K562 (cell line): ENCODE data around the gene PPP1R36. TPM values are rescaled to one million over a fixed set of nuclear protein-coding genes. Genes with fewer than 3 reads are reported as not detected.
A peak's percentile ranks its signal among the peaks of the same experiment; 100 is the strongest.

ENCODE experiments used
- ATAC-seq: fragments of 200-7000 bp; cut with Tn5 transposase; 3 replicates; pipeline ENCODE4 v1.9.1; 2020; ENCODE audit warnings: moderate library complexity
- BruUV-seq: library from RNA; stranded (reverse); fragments of 400-500 nt; replicated peaks from 2 replicates; lab custom pipeline; 2021; lab: Mats Ljungman, UMichigan
- CTCF ChIA-PET: fragments of 300-600 bp; formaldehyde crosslinking; extraction: SDS; loops from one replicate; lab custom pipeline; 2021; ENCODE audit warnings: low intra/inter-chr PET ratio; lab: Yijun Ruan, JAX
- POLR2A ChIA-PET: fragments of 300-600, 350-650 bp; sonication (Branson Sonifier 250); formaldehyde crosslinking; extraction: SDS; loops from one replicate; lab custom pipeline; 2021; ENCODE audit warnings: antibody characterized with exemption, inconsistent platforms; lab: Yijun Ruan, JAX
- DNase-seq, 4 experiments: peaks; one replicate each; pipeline versions ENCODE4 v3.0.0 to v3.0.0-alpha.2; 2011 to 2018; ENCODE audit warnings: low spot score in 3 of 4, mixed read lengths in 3 of 4; ENCODE audit errors: extremely low read depth in 1 of 4
- FAIRE-seq: peaks from 2 replicates; lab custom pipeline; 2011; peaks lifted over from hg19 to GRCh38; lab: Jason Lieb, UNC
- H2AFZ ChIP-seq: 2 replicates; pipeline ENCODE4 v1.6.0; 2011; ENCODE audit warnings: low read depth, low read length, control low read depth, inconsistent platforms
- H3K27ac ChIP-seq: fragments of 200-600 bp; 3 replicates; pipeline ENCODE4 v1.8.0; 2011; ENCODE audit warnings: low read depth, mild to moderate bottlenecking, control low read depth, inconsistent platforms, low read length, moderate library complexity, mixed read lengths; ENCODE audit errors: extremely low read depth
- H3K27me3 ChIP-seq, 2 experiments: fragments of 300-600 bp in 1 of 2; 2 replicates in 1 of 2; 3 replicates in 1 of 2; pipeline versions ENCODE4 v1.6.0 to v1.8.0; 2011; ENCODE audit warnings: inconsistent platforms in 2 of 2, low read length in 2 of 2, mild to moderate bottlenecking in 1 of 2, mixed read lengths in 1 of 2, moderate library complexity in 1 of 2; ENCODE audit not compliant: control insufficient read depth in 2 of 2, insufficient read depth in 2 of 2
- H3K36me3 ChIP-seq: fragments of 300-600 bp; 3 replicates; pipeline ENCODE4 v1.8.0; 2011; ENCODE audit warnings: mild to moderate bottlenecking, low read length, inconsistent platforms; ENCODE audit not compliant: control insufficient read depth, insufficient read depth
- H3K4me1 ChIP-seq, 2 experiments: fragments of 200-600 bp in 1 of 2; replicated peaks in 1 of 2; 2 replicates in 1 of 2; 3 replicates in 1 of 2; pipeline versions ENCODE4 v1.5.1 to v1.8.0; 2011; ENCODE audit warnings: inconsistent platforms in 2 of 2, low read length in 2 of 2, mild to moderate bottlenecking in 1 of 2, mixed read lengths in 1 of 2, moderate library complexity in 1 of 2; ENCODE audit not compliant: control insufficient read depth in 2 of 2, insufficient read depth in 2 of 2
- H3K4me2 ChIP-seq: 2 replicates; pipeline ENCODE4 v1.6.1; 2011; ENCODE audit warnings: low read length, control low read depth, inconsistent platforms, mixed read lengths; ENCODE audit not compliant: insufficient read depth
- H3K4me3 ChIP-seq: fragments of 200-600 bp; sonication (generic), shearing (Covaris generic); 2 replicates; pipeline ENCODE4 v1.5.1; 2016; ENCODE audit warnings: control low read depth, inconsistent platforms
- H3K79me2 ChIP-seq: fragments of 200-600 bp; 3 replicates; pipeline ENCODE4 v1.8.0; 2011; ENCODE audit warnings: low read length, inconsistent platforms; ENCODE audit not compliant: control insufficient read depth, insufficient read depth
- H3K9ac ChIP-seq, 2 experiments: 2 replicates each; pipeline versions ENCODE4 v1.6.0 to v1.6.1; 2011; ENCODE audit warnings: low read depth in 2 of 2, low read length in 2 of 2, control low read depth in 1 of 2, inconsistent platforms in 1 of 2, mild to moderate bottlenecking in 1 of 2, mixed read lengths in 1 of 2; ENCODE audit not compliant: insufficient read depth in 1 of 2
- H3K9me1 ChIP-seq: one replicate; pipeline ENCODE4 v1.6.0; 2011; ENCODE audit warnings: inconsistent platforms, mild to moderate bottlenecking, low read length, moderate library complexity; ENCODE audit not compliant: control insufficient read depth, insufficient read depth
- H3K9me3 ChIP-seq: replicated peaks from 2 replicates; pipeline ENCODE4 v1.5.1; 2011; ENCODE audit warnings: low read depth, low read length, inconsistent platforms; ENCODE audit not compliant: control insufficient read depth, insufficient read depth
- H4K20me1 ChIP-seq: replicated peaks from 2 replicates; pipeline ENCODE4 v1.6.1; 2011; ENCODE audit warnings: low read length, inconsistent platforms, mixed read lengths; ENCODE audit not compliant: control insufficient read depth, insufficient read depth
- KAT7 ChIP-seq: sonication (generic); formaldehyde crosslinking; IDR thresholded peaks from 2 replicates; pipeline ENCODE4 v1.8.0; 2022; ENCODE audit warnings: missing genetic modification reagents, mild to moderate bottlenecking, borderline replicate concordance
- MGA ChIP-seq: fragments of 450-650 bp; IDR thresholded peaks from 2 replicates; pipeline ENCODE4 v1.6.1; 2016; ENCODE audit warnings: mild to moderate bottlenecking, moderate library complexity
- ZFP91 ChIP-seq: sonication (generic); formaldehyde crosslinking; IDR thresholded peaks from 2 replicates; pipeline ENCODE4 v1.8.0; 2022; ENCODE audit warnings: mild to moderate bottlenecking, missing genetic modification reagents
- WGBS: fragments of 100-300 bp; shearing (Covaris generic); methylation state at CpG from one replicate; pipeline ENCODE4 v1.1.6; 2016; ENCODE audit warnings: low coverage, mixed read lengths; ENCODE audit not compliant: insufficient coverage; ENCODE audit errors: missing lambda C conversion rate; 5-methylcytosine and 5-hydroxymethylcytosine counted together
- in situ Hi-C: fragments of 300-500 bp; cut with MboI; formaldehyde crosslinking; loops from 4 replicates; pipeline ENCODE4 v1.15.0; 2018; ENCODE audit warnings: inconsistent platforms, mixed read lengths
- intact Hi-C: fragments of 100-400 bp; cut with micrococcal nuclease; formaldehyde crosslinking; loops from 2 replicates; pipeline ENCODE4 v1.14.2; 2022
- polyA plus RNA-seq, 8 experiments: library from polyadenylated mRNA; depleted of rRNA in 4 of 8; stranded (reverse) in 5 of 8; unstranded in 3 of 8; fragments of >200 nt; fragmentation: Nextera tagmentation in 2 of 8; fragmentation: Illumina TruSeq in 1 of 8; extraction: Ambion mirVana in 2 of 8; extraction: Trizol in 1 of 8; gene quantifications; 2 replicates each; pipeline versions ENCODE4 v1.2.1 to v1.2.3, GENCODE V29; 2011 to 2014; ENCODE audit warnings: inconsistent platforms in 1 of 8, missing spikeins in 1 of 8
- total RNA-seq, 7 experiments: library from RNA; depleted of rRNA in 6 of 7; stranded (reverse); fragments of >200 nt in 6 of 7; fragmentation: Illumina TruSeq in 2 of 7; extraction: Trizol in 2 of 7; gene quantifications; 2 replicates each; pipeline versions ENCODE4 v1.2.1 to v1.2.3, GENCODE V29; 2011 to 2021; ENCODE audit warnings: low replicate concordance in 1 of 7

Gene PPP1R36
- total and polyA plus RNA-seq, 9 of the 15 experiments (the other 6 are each of a cell fraction or from before 2014, with no cell fraction given) = 0.29 TPM; not detected in 8

GRCh38 chr14:64509036-64509435 is 40.7 kb upstream of the PPP1R36 start:
- POLR2A ChIA-PET = no interaction called here
- BruUV-seq = no TSS peak
- intact Hi-C loops = loop anchor here (5.0 kb wide), 1 partner anchor 42 kb away; the partner anchor contains the start of gene AKAP5
- H3K9me3 ChIP-seq = no peaks in the 10 kb centered on the region
- TF ChIP-seq KAT7 (CRISPR knock-in tag) = no peak
- TF ChIP-seq ZFP91 (CRISPR knock-in tag) = no peak
- TF ChIP-seq MGA = peak; percentile 44; the same call in 1 of the 2 replicates
- TF ChIP-seq, all 486 proteins: peak for 1
- H3K4me2 ChIP-seq = peak overlapping the region; percentile 66
- FAIRE-seq = peak; percentile 62
- H3K27me3 ChIP-seq = no peaks in the 10 kb centered on the region
- peaks cover 10 to 33% of the 10 kb centered on the region in 2 experiments; a peak in 4 of 5 replicates for H3K4me1 ChIP-seq
- H4K20me1 ChIP-seq = no peaks in the 10 kb centered on the region
- H3K4me3 ChIP-seq = no peak overlapping the region
- CTCF ChIA-PET = interaction anchor here (1.1 kb wide), 1 partner anchor 166 kb away, joined by 3 read pairs; no protein-coding TSS in a partner anchor
- in situ Hi-C loops = no loop called here
- peaks cover 56% of the 10 kb centered on the region for H3K79me2 ChIP-seq
- H2AFZ ChIP-seq = peak overlapping the region; percentile 54; the same call in 1 of the 2 replicates
- peak overlapping the region; percentile 19; the same call in 1 of the 3 replicates for H3K27ac ChIP-seq
- H3K36me3 ChIP-seq = no peaks in the 10 kb centered on the region
- peak; percentile 15 for ATAC-seq
- peak in 1 of 4 experiments; percentile 64 for DNase-seq
- 15% methylated on average over 8 of the region's 8 CpGs for WGBS
- peak overlapping the region; percentile 35 to 65; a peak in 2 of 4 replicates for H3K9ac ChIP-seq
- H3K9me1 ChIP-seq = no peaks in the 10 kb centered on the region
